ENCODE measurements around the gene CHADL.
"Not testable (repeated sequence)": the region's sequence is repeated elsewhere in the genome, so short reads cannot be mapped to it uniquely, and the experiment has no call there.

Gene CHADL, protein sequence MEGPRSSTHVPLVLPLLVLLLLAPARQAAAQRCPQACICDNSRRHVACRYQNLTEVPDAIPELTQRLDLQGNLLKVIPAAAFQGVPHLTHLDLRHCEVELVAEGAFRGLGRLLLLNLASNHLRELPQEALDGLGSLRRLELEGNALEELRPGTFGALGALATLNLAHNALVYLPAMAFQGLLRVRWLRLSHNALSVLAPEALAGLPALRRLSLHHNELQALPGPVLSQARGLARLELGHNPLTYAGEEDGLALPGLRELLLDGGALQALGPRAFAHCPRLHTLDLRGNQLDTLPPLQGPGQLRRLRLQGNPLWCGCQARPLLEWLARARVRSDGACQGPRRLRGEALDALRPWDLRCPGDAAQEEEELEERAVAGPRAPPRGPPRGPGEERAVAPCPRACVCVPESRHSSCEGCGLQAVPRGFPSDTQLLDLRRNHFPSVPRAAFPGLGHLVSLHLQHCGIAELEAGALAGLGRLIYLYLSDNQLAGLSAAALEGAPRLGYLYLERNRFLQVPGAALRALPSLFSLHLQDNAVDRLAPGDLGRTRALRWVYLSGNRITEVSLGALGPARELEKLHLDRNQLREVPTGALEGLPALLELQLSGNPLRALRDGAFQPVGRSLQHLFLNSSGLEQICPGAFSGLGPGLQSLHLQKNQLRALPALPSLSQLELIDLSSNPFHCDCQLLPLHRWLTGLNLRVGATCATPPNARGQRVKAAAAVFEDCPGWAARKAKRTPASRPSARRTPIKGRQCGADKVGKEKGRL

GRCh38 chr22:41240377-41241132 lies at the start of gene CHADL:
Gene CHADL (minus strand): TSS chr22:41240931. CDS start chr22:41240881, 50 bp downstream.
- no peak for DNase-seq

- no peak for DNase-seq
These were observed 48.9 kb upstream of the CHADL start for GRCh38 chr22:41289671-41290070.

- DNase-seq = no peak
These were observed 47.7 kb upstream of the CHADL start for GRCh38 chr22:41288245-41288946.

DNA sequence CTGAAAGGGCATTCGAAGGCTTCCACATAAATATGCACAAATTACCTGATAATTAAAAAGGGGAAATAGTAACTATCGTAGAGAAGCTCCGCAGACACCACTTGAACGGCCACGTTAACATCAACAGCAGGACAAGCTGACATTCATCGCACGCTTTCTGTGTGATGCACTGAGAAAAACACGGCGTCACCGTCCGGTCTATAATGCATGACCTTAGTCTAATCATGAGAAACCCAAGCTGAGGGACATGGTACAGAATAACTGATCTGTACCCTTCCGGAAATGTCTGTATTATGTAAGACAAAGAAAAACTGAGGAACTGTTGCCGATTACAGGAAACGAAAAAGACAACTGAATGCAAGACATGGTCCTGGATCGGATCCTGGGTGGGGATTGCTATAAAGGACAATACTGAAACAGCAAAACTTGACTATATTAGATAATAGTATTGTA lies 45.9 kb upstream of the CHADL start:
- DNase-seq = peak in 3 of 4 experiments; percentile 23 to 36 (median 33)

DNA sequence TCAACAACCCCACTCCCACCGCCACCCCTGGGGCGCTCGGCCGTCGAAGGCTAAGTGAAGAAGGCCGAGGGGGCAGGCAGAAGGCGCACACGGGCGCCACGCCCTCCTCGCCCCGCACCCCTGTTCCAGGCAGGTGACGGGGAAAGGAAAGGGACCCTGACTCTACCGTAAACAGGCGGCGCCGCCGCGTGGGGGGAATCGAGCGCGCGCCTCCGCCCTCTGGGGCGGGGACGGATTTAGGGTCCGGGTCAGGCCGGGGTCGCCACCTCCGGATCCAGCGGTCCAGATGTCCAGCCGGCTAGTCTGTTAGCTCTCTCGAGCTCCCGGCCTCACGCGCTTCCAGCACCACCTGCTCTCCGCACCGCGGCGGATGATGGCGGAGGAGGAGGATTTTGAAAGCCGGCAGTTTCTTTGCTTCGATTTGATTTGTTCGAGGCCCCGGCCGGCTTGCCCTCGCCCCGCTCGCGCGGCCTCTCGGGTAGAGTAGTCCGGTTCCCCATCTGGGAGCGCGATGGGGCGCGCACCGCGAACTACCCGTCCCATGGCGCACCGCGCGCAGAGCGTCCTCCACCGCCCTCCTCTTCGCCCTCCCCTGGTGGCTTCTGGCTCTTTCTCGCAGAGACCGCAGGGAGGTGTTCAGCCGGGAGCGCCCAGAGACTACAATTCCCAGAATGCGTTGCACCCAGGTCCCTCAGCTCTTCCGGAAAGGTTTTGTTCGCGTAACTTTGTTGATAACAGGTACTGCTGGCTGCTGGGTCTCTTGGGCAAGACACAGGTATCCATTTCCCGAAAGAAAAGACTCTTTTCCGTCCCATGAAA lies 45.3 kb upstream of the CHADL start, which contains the start of gene RANGAP1:
Gene RANGAP1 (minus strand): TSS at position 368 of the 819 bp plus-strand sequence. CDS start 5,143 bp downstream, outside the sequence.
- peak; percentile 92 to 98 (median 96) for DNase-seq

GRCh38 chr22:41285441-41285819 lies 44.7 kb upstream of the CHADL start:
- DNase-seq = peak; percentile 66 to 77 (median 68)

DNA sequence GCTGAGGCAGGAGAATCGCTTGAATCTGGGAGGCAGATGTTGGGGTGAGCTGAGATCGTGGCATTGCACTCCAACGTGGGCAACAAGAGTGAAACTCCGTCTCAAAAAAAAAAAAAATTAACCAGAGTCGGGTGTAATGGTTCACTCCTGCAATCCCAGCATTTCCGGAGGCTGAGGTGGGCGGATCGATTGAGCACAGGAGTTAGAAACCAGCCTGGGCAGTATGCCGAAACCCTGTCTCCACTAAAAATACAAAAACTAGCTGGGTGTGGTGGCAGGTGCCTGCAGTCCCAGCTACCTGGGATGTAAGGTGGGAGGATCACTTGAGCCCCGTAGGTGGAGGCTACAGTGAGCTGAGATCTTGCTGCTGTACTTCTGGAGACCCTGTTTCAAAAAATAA lies 43.7 kb upstream of the CHADL start:
- no peak for DNase-seq

GRCh38 chr22:41280854-41281253 lies 40.1 kb upstream of the CHADL start:
- DNase-seq = no peak

GRCh38 chr22:41280065-41280464 lies 39.3 kb upstream of the CHADL start:
- DNase-seq = no peak

- no peak for DNase-seq
These were observed 34.1 kb upstream of the CHADL start for GRCh38 chr22:41274856-41275255.

DNA sequence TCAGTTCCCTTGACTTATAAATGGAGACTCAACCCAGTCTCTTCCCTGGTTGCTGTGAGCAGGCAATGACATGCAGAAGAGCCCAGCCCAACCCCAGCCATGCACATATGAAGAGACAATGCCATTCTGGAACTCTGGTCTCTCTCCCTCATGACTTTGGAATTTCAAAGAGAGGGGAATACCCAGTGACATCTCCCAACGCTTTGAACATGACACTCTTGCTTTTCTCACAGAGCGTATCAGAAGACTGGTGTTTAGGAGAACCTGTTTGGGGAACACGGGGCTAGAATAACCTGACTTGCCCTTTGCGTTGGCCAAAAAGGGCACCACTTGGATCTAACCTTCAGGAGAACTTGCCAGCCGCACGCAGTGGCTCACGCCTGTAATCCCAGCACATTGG lies 32.4 kb upstream of the CHADL start:
- DNase-seq = no peak

DNA sequence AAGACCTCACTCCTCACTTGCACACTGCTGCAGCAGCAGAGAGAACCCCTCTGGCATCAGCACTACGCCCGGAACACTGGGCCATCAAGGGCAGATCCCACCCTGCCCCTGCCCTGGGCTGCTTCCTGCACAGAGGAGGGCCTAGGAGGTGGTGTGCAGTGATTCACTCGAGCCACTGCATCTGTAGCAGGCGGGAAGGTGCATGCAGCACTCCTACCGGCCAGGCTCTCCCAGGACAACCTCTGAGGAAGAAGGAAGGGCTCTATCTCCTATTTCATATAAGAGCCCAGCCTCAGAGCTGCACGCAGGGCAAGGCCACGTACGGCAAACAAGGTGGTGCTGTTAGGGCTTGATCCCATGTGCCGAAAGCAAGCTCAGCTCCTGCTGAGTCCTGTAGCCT lies 31.1 kb upstream of the CHADL start:
- DNase-seq = no peak

- no peak for DNase-seq
These were observed 27.2 kb upstream of the CHADL start for GRCh38 chr22:41267958-41268357.

- no peak for DNase-seq
These were observed 23.7 kb upstream of the CHADL start for GRCh38 chr22:41264408-41264941.

- DNase-seq = no peak
These were observed 23.0 kb upstream of the CHADL start for GRCh38 chr22:41263704-41264103.

DNA sequence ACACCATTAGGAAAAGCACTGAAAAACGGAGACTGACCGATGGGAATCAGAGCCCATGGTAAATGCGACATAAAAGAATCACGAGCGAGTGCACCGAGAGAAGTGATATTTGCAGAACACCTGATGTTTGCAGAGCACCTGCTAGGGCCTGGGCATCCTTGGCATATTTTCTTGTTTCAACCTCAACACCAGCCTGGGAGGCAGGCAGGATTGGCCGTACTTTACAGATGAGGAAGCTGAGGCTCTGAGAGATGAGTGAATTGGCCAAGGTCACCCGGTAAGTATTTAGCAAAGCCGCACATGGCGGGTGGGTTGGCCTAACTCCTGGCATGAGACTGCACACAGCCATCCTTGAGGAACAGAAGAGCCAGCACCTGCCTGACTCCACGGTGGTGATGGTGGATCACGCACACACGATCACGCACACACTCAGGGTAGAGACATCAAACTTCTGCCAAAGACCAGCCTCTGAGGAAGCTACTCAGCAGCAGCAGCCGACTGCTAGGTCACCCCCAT lies 21.6 kb upstream of the CHADL start:
- DNase-seq = no peak

DNA sequence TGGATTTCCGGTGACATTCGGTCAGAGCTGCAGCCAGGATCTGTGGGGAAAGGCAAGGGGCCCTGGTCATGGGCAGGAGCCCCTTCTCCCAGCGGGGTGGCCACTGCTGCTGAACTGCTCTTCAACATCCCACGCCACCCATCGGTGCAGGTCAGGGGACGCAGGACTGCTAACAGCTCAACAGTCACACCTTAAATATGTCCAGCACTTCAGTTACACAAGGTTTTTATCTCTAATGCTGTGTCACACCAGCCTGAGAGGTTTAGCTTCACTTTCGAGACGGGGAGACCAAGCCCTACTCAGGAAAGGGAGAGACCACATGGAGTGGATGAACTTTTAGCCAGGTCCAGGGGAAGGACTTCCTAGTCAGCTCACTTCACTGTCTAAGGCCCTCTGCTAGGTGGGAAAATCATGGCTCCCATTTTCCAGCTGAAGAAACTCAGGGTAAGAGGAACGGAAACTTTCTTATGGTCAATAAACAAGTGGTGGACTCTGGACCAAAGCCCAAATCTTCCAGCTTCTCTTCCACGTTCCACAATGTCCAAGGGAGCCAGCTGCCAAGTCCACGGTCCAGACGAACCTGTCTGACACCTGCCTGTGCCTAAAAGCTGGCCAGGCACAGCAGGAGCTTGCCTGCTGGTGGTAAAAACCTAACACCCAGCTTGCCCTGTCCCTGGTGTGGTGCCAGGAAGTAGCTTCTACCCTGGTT lies 21.0 kb upstream of the CHADL start:
- DNase-seq = no peak

GRCh38 chr22:41260871-41261270 lies 20.1 kb upstream of the CHADL start:
- no peak for DNase-seq

GRCh38 chr22:41259756-41260155 lies 19.0 kb upstream of the CHADL start:
- DNase-seq = not testable (repeated sequence)

DNA sequence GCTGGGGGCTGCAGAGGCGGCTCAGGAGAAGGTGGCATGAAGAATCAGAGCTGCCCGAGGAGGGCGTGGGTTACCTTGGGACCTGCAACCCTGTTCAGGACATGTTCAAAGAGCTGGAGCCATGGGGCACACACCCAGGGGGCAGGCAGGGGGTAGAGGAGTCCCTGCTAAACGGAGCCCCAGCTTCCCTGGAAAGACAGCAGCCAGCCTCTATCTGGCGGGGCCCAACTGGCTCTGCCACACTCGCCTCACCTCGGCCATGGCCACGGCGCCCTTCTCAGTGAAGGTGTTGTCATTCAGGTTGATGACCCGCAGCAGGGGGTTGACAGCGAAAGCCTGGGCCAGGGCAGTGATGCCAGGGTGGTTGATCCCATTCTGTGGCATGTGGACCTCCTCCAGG lies 17.0 kb upstream of the CHADL start:
- no peak for DNase-seq

All from activated CD4-positive, CD25-positive, alpha-beta regulatory T cell (primary cell).